Muscle layer of colon (tissue), 2 donors: ENCODE results near the gene GIMAP1.
"Not testable (repeated sequence)": the region's sequence is repeated elsewhere in the genome, so short reads cannot be mapped to it uniquely, and the experiment has no call there.

ENCODE experiments used
- H3K27ac ChIP-seq: one replicate; pipeline ENCODE4 v1.7.0; 2013; ENCODE audit warnings: low read depth, mild to moderate bottlenecking, low read length, moderate library complexity
- H3K27me3 ChIP-seq, 2 donors: one replicate each; pipeline ENCODE4 v1.7.0; 2013; ENCODE audit warnings: low read length in 2 of 2, mild to moderate bottlenecking in 2 of 2; ENCODE audit not compliant: insufficient read depth in 2 of 2, control insufficient read depth in 1 of 2
- H3K36me3 ChIP-seq: one replicate; pipeline ENCODE4 v1.7.0; 2013; ENCODE audit warnings: mild to moderate bottlenecking, low read length; ENCODE audit not compliant: insufficient read depth
- H3K4me1 ChIP-seq: one replicate; pipeline ENCODE4 v1.7.0; 2013; ENCODE audit warnings: mild to moderate bottlenecking, low read length; ENCODE audit not compliant: insufficient read depth
- H3K4me3 ChIP-seq, 2 donors: one replicate each; pipeline ENCODE4 v1.7.0; 2013; ENCODE audit warnings: low read length in 2 of 2, low read depth in 1 of 2, mild to moderate bottlenecking in 1 of 2, moderate library complexity in 1 of 2
- H3K9ac ChIP-seq: one replicate; pipeline ENCODE4 v1.7.0; 2013; ENCODE audit warnings: low read length
- H3K9me3 ChIP-seq: one replicate; pipeline ENCODE4 v1.7.0; 2013; ENCODE audit warnings: mild to moderate bottlenecking, low read length
- donor health status: abdominal sarcoma.
- donor health status: Adenocarcinoma of cecum.

Gene GIMAP1

GRCh38 chr7:150716368-150716767, at the start of gene GIMAP1:
Gene GIMAP1, plus strand, starts transcription at chr7:150716613. Its CDS starts 2,435 bp downstream, at chr7:150719048.
- H3K9ac ChIP-seq: no peak within 1 kb of the TSS
- H3K9me3 ChIP-seq: no peaks in the 10 kb centered on the region
- H3K27ac ChIP-seq: no peak within 1 kb of the TSS
- peak within 1 kb of the TSS in 1 of 2 donors; percentile 43 for H3K4me3 ChIP-seq
- H3K36me3 ChIP-seq: no peaks in the 10 kb centered on the region
- no peaks in the 10 kb centered on the region for H3K4me1 ChIP-seq
- H3K27me3 ChIP-seq: no peaks in the 10 kb centered on the region

DNA sequence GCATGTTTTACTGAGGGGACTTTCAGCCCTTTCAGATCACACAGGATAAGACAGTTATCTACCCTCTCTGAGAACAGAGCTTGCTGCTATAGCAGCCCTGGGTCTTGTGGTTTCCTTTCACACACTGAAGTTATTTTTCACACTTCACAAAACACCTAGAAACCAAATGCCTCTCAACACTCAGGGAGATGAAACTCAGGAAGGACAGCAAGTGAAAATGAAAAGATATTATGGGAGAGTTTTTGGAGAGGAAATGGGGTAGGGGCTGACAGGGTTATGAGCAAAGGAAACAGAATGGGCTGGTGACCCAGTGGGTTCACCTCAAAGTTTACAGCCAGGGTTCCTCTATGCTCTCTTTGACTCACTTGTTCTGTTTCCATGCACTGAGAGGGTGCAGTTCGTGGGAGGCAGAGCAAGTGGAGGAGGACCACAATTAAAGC, 47.9 kb upstream of the GIMAP1 start:
- H3K9ac ChIP-seq: no peak overlapping the region
- no peaks in the 10 kb centered on the region for H3K4me1 ChIP-seq
- no peak overlapping the region for H3K4me3 ChIP-seq
- H3K36me3 ChIP-seq: no peaks in the 10 kb centered on the region
- H3K27ac ChIP-seq: no peak overlapping the region
- H3K9me3 ChIP-seq: no peaks in the 10 kb centered on the region
- no peaks in the 10 kb centered on the region for H3K27me3 ChIP-seq

DNA sequence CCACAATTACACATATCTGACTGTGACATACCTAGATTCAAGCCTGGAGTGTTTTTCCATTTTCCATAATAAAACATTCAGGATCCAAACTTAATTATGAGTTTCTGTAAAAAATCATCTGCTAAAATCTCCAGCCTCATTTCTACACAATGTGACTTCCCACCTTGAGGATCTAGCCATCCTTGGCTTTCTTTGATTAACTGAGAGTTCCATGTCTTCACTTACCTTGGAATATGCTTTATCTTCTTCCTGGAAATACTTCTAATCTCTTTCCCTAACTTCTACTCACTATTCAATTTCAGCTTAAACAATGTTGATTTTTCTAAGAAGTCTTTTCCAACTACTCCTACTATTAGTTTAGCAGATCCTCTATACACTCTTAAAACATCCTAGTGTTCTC, 47.4 kb upstream of the GIMAP1 start:
- H3K36me3 ChIP-seq: no peaks in the 10 kb centered on the region
- no peak overlapping the region for H3K27ac ChIP-seq
- H3K9me3 ChIP-seq: no peaks in the 10 kb centered on the region
- H3K27me3 ChIP-seq: no peaks in the 10 kb centered on the region
- H3K9ac ChIP-seq: no peak overlapping the region
- H3K4me3 ChIP-seq: no peak overlapping the region
- no peaks in the 10 kb centered on the region for H3K4me1 ChIP-seq

- not testable (repeated sequence) for H3K27ac ChIP-seq, H3K4me1 ChIP-seq, H3K27me3 ChIP-seq, H3K9ac ChIP-seq, H3K36me3 ChIP-seq, H3K4me3 ChIP-seq, H3K9me3 ChIP-seq
These were observed 44.4 kb upstream of the GIMAP1 start for GRCh38 chr7:150671798-150672585.

DNA sequence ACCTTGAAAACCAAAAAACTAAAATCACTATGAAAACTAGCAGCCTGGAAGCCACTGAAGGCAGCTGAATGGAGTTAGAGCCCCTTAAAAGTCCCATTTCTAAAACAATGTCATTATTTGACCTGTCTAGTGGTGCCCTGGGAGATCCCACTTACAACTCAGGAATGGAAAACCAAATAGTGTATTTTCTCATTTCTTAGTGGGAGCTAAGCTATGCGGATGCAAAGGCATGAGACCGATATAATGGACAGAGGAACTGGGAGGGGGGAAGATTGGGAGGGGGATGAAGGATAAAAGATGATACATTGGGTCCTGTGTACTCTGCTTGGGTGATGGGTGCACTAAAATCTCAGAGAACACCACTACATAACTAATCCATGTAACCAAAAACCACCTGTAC, 40.7 kb upstream of the GIMAP1 start:
- no peaks in the 10 kb centered on the region for H3K4me1 ChIP-seq
- H3K27me3 ChIP-seq: no peaks in the 10 kb centered on the region
- H3K27ac ChIP-seq: no peak overlapping the region
- no peaks in the 10 kb centered on the region for H3K9me3 ChIP-seq
- no peak overlapping the region for H3K9ac ChIP-seq
- no peak overlapping the region for H3K4me3 ChIP-seq
- no peaks in the 10 kb centered on the region for H3K36me3 ChIP-seq

DNA sequence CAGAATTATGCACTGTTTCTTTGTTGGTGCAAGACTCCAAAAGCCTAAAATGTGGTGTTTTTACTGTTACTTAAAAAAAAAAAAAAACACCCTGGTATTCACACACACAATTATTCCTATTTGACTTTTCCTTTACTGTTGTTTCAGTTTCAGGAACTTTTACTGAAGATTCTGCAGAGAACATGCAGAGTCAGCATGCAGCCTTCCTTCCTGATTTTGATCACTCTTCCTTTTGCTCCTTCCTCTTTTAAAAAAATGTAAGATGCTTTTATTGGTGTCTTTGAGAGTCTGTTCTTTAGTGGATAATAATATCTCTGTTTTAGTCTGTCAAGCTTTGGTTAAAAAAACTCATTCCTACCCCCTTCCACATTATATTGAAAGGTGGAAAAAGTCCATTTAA, 40.1 kb upstream of the GIMAP1 start:
- H3K27ac ChIP-seq, H3K9me3 ChIP-seq, H3K4me1 ChIP-seq, H3K9ac ChIP-seq, H3K36me3 ChIP-seq, H3K4me3 ChIP-seq, H3K27me3 ChIP-seq: not testable (repeated sequence)

- not testable (repeated sequence) for H3K4me3 ChIP-seq, H3K36me3 ChIP-seq, H3K4me1 ChIP-seq, H3K9me3 ChIP-seq, H3K27ac ChIP-seq, H3K9ac ChIP-seq, H3K27me3 ChIP-seq
These were observed 39.6 kb upstream of the GIMAP1 start for GRCh38 chr7:150676854-150677253.

DNA sequence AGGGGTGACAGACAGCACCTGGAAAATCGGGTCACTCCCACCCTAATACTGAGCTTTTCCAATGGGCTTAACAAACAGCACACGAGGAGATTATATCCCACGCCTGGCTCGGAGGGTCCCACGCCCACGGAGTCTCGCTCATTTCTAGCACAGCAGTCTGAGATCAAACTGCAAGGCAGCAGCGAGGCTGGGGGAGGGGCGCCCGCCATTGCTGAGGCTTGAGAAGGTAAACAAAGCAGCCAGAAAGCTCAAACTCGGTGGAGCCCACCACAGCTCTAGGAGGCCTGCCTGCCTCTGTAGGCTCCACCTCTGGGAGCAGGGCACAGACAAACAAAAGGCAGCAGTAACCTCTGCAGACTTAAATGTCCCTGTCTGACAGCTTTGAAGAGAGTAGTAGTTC, 37.8 kb upstream of the GIMAP1 start:
- not testable (repeated sequence) for H3K36me3 ChIP-seq, H3K9me3 ChIP-seq, H3K4me3 ChIP-seq, H3K9ac ChIP-seq, H3K27ac ChIP-seq, H3K27me3 ChIP-seq, H3K4me1 ChIP-seq

DNA sequence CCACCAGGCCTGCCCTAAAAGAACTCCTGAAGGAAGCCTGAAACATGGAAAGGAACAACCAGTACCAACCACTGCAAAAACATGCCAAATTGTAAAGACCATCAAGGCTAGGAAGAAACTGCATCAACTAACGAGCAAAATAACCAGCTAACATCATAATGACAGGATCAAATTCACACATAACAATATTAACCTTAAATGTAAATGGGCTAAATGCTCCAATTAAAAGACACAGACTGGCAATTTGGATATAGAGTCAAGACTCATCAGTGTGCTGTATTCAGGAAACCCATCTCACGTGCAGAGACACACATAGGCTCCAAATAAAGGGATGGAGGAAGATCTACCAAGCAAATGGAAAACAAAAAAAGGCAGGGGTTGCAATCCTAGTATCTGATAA, 36.0 kb upstream of the GIMAP1 start:
- not testable (repeated sequence) for H3K4me1 ChIP-seq, H3K4me3 ChIP-seq, H3K27me3 ChIP-seq, H3K27ac ChIP-seq, H3K9ac ChIP-seq, H3K9me3 ChIP-seq, H3K36me3 ChIP-seq

DNA sequence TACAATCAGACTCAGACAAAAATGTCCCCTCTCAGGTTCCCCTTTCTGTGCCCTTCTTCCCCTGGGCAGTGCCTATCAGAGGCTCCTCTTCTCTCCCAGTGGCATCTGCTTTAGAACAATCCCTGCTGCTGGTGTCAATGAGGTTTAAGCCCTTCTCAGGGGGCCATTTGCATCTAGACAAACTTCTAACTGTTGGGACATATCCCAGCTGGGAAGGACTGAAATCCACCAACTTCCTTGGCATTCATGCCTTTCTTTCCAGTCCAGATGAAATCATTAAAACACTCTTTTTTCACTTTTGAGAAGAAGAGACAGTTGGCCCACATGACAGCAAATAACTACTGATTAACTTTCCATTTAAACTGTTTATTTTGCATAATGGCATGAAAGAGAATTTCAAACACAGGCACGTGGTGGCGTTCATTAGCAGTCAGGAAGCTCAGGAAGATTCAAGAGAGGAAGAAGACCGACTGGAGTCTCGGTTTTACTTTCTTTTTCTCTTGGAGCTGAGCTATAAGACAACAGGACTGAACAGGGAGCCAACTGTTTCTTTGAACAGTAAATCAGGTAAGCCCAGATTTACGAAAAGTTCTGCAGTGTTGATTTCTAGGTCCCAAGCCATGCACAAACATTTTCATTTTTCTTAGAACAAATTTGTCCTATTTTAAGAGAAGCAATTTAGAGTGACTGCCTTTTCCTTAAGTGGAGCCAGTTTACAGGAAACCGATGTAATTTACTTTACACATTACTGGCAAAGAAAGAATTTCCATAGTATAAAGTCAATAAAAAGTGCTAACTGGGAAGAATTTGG, 31.0 kb upstream of the GIMAP1 start, which contains the start of gene GIMAP2:
Gene GIMAP2, plus strand, starts transcription at position 488 of the 811 bp plus-strand sequence. CDS start 1,354 bp downstream, outside the sequence.
- peak within 1 kb of the TSS; percentile 55 for H3K9ac ChIP-seq
- no peaks in the 10 kb centered on the region for H3K9me3 ChIP-seq
- H3K4me3 ChIP-seq: peak within 1 kb of the TSS; percentile 25 to 70
- peaks cover 9% of the 10 kb centered on the region for H3K4me1 ChIP-seq
- no peaks in the 10 kb centered on the region for H3K27me3 ChIP-seq
- H3K36me3 ChIP-seq: no peaks in the 10 kb centered on the region
- peak within 1 kb of the TSS; percentile 64 for H3K27ac ChIP-seq

DNA sequence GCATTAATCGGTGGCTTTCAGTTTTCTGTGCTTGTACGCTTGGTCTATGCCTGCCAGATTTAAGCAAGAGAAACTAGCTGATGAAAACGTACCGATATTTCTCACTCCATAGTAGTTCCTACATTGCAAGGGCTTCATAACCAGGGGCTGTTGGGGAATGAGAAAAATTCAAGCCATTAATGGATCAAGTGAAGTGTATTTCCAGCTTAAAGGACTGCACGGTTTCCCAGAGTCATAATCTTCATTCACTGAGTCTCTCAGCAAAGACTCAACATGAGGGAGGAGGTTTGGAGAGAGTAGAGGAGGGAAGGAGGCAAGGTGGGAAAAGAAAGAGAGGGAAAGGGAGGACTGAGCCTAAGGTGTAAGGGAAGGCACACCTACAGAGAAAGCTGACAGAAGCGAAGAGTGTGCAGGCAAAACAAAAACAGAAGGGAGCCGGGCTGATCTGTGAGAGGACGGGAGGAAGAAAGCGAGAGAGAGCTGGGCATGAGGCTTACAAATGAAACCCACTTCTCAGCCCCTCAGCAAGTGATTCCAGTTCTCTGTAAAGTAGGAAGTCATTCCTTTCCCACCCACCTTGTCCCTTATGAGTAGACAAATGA, 30.3 kb upstream of the GIMAP1 start:
- peak overlapping the region; percentile 25 to 70 for H3K4me3 ChIP-seq
- H3K27me3 ChIP-seq: no peaks in the 10 kb centered on the region
- H3K36me3 ChIP-seq: peaks cover 6% of the 10 kb centered on the region
- H3K4me1 ChIP-seq: peaks cover 9% of the 10 kb centered on the region
- peak overlapping the region; percentile 64 for H3K27ac ChIP-seq
- peak overlapping the region; percentile 55 for H3K9ac ChIP-seq
- H3K9me3 ChIP-seq: no peaks in the 10 kb centered on the region
